MCF 10A (cell line): ENCODE measurements around the gene CAMK2A. TPM values are rescaled to one million over a fixed set of nuclear protein-coding genes. Genes with fewer than 3 reads are reported as not detected.

Experiments
- BruUV-seq: library from RNA; stranded (reverse); fragments of 400-500 nt; replicated peaks from 2 replicates; lab custom pipeline; 2021; lab: Mats Ljungman, UMichigan
- CTCF ChIA-PET: fragments of 300-600 bp; sonication (Branson Sonifier 250); formaldehyde crosslinking; extraction: SDS; loops from one replicate; lab custom pipeline; 2021; ENCODE audit warnings: antibody characterized with exemption, inconsistent platforms; lab: Yijun Ruan, JAX
- POLR2A ChIA-PET: fragments of 300-600, 350-650 bp; sonication (Branson Sonifier 250); formaldehyde crosslinking; extraction: SDS; loops from one replicate; lab custom pipeline; 2020; ENCODE audit warnings: antibody characterized with exemption, inconsistent platforms; lab: Yijun Ruan, JAX
- DNase-seq: peaks from one replicate; pipeline ENCODE4 v3.0.0-alpha.2; 2018; ENCODE audit not compliant: unreplicated experiment
- H3K27ac Mint-ChIP-seq: one replicate; pipeline ENCODE4 v1.8.0; 2022; ENCODE audit warnings: mild to moderate bottlenecking, low read depth, mixed read lengths; ENCODE audit not compliant: unreplicated experiment
- H3K27me3 Mint-ChIP-seq: one replicate; pipeline ENCODE4 v1.8.0; 2022; ENCODE audit warnings: mixed read lengths; ENCODE audit not compliant: insufficient read depth, unreplicated experiment
- H3K36me3 Mint-ChIP-seq: one replicate; pipeline ENCODE4 v1.8.0; 2022; ENCODE audit warnings: mild to moderate bottlenecking, moderate library complexity, mixed read lengths; ENCODE audit not compliant: insufficient read depth, unreplicated experiment
- H3K4me1 Mint-ChIP-seq: one replicate; pipeline ENCODE4 v1.8.0; 2022; ENCODE audit warnings: mixed read lengths; ENCODE audit not compliant: insufficient read depth, unreplicated experiment
- H3K4me3 Mint-ChIP-seq: one replicate; pipeline ENCODE4 v1.8.0; 2022; ENCODE audit warnings: mild to moderate bottlenecking, moderate library complexity, mixed read lengths; ENCODE audit not compliant: unreplicated experiment
- H3K9me3 Mint-ChIP-seq: one replicate; pipeline ENCODE4 v1.8.0; 2022; ENCODE audit warnings: mixed read lengths; ENCODE audit not compliant: unreplicated experiment
- CTCF ChIP-seq: fragments of 200-600 bp; IDR thresholded peaks from one replicate; pipeline ENCODE4 v1.8.0; 2022; ENCODE audit warnings: antibody characterized with exemption, mild to moderate bottlenecking; ENCODE audit not compliant: unreplicated experiment
- intact Hi-C: fragments of 100-400 bp; cut with micrococcal nuclease; formaldehyde crosslinking; loops from 2 replicates; pipeline ENCODE4 v1.14.1; 2022
- total RNA-seq: library from RNA; stranded (reverse); gene quantifications from 2 replicates; pipeline ENCODE4 v1.2.3, GENCODE V29; 2022

Gene CAMK2A
- total RNA-seq, 1 experiment from 2014 or later, result not detected

DNA sequence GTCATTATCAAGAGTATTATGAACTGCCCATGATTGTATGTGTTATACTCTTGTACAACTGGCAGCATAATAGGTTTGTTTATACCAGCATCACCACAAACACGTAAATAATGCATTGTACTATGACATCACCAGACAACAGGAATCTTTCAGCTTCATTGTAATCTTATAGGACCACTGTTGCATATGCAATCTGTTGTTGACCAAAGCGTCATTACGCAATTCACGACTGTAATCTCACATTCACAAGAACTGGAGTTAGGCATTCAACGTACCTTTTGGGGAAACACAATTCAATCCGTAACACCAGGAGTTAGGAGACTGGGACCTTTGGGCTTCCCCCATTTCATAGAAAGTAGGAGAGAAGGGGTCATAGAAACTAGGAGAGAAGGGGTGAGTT lies 33.5 kb upstream of the CAMK2A start:
- no TSS peak for BruUV-seq
- no peak for TF ChIP-seq CTCF
- no peak overlapping the region for H3K4me3 Mint-ChIP-seq
- intact Hi-C loops, result no loop called here
- no peaks in the 10 kb centered on the region for H3K36me3 Mint-ChIP-seq
- no peaks in the 10 kb centered on the region for H3K27me3 Mint-ChIP-seq
- peak overlapping the region; percentile 8 for H3K27ac Mint-ChIP-seq
- ChIA-PET POLR2A (interaction anchor here (1.2 to 1.7 kb wide), 2 partner anchors 23 to 28 kb away, joined by 3 to 6 read pairs; no protein-coding TSS in a partner anchor), CTCF (interaction anchor here (0.6 to 1.4 kb wide), 6 partner anchors 10 to 687 kb away, joined by 3 to 7 read pairs (median 3); no protein-coding TSS in a partner anchor)
- H3K4me1 Mint-ChIP-seq, result peaks cover 36% of the 10 kb centered on the region
- H3K9me3 Mint-ChIP-seq, result no peaks in the 10 kb centered on the region
- no peak for DNase-seq

DNA sequence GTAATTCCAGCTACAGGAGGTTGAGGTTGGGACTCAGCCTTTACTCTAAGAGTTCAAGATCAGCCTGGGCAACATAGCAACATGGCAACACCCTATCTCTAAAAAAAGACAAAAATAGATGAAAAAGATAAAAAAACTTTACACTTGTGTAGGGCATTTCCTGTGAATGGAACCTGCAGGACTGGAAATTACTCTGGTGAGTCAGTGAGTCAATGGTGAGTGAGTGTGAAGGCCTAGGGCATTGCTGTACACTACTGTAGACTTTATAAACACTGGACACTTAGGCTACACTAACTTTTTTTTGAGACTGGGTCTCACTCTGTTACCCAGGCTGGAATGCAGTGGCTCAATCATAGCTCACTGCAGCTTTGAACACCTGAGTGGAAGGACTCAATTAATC lies 32.6 kb upstream of the CAMK2A start:
- H3K36me3 Mint-ChIP-seq, result no peaks in the 10 kb centered on the region
- H3K4me3 Mint-ChIP-seq, result no peak overlapping the region
- H3K4me1 Mint-ChIP-seq, result peaks cover 44% of the 10 kb centered on the region
- ChIA-PET POLR2A (interaction anchor here (1.0 to 1.7 kb wide), 4 partner anchors 21 to 27 kb away, joined by 3 to 6 read pairs (median 3); no protein-coding TSS in a partner anchor), CTCF (interaction anchor here (0.7 to 1.4 kb wide), 5 partner anchors 10 to 686 kb away, joined by 3 to 7 read pairs (median 3); no protein-coding TSS in a partner anchor)
- DNase-seq, result peak; percentile 69
- H3K27me3 Mint-ChIP-seq, result no peaks in the 10 kb centered on the region
- peak overlapping the region; percentile 8 for H3K27ac Mint-ChIP-seq
- intact Hi-C loops, result no loop called here
- no peak for TF ChIP-seq CTCF
- H3K9me3 Mint-ChIP-seq, result no peaks in the 10 kb centered on the region
- no TSS peak for BruUV-seq

DNA sequence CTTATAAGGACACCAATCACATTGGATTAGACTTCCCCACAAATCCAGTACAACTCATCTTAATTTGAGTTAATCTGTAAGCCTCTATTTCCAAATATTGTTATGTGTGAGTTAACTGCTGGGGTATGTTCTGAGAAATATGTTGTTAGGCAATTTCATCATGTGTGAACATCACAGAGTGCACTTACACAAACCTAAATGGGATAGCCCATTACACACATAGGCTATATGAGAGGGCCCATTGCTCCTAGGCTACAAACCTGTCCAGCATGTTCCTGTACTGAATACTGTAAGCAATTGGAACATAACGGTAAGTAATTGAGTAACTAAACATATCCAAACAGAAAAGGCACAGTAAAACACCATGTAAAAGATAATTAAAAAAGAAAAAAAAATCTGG lies 32.2 kb upstream of the CAMK2A start:
- no peak for TF ChIP-seq CTCF
- Mint-ChIP-seq H3K36me3 (no peaks in the 10 kb centered on the region), H3K4me3 (no peak overlapping the region), H3K27me3 (no peaks in the 10 kb centered on the region), H3K27ac (peak overlapping the region; percentile 8), H3K4me1 (peaks cover 48% of the 10 kb centered on the region), H3K9me3 (no peaks in the 10 kb centered on the region)
- no TSS peak for BruUV-seq
- intact Hi-C loops, result no loop called here
- peak; percentile 28 for DNase-seq
- POLR2A ChIA-PET, result interaction anchor here (0.6 to 3.4 kb wide), 6 partner anchors 22 to 69 kb away, joined by 3 to 61 read pairs (median 4); no protein-coding TSS in a partner anchor
- CTCF ChIA-PET, result interaction anchor here (0.7 to 3.4 kb wide), 4 partner anchors 10 to 46 kb away, joined by 3 to 52 read pairs (median 14); no protein-coding TSS in a partner anchor

- no TSS peak for BruUV-seq
- no peaks in the 10 kb centered on the region for H3K36me3 Mint-ChIP-seq
- ChIA-PET POLR2A (interaction anchor here (0.6 to 3.4 kb wide), 13 partner anchors 11 to 321 kb away, joined by 3 to 61 read pairs (median 6); partner anchors contain the start of genes HMGXB3, RPS14 and TIGD6), CTCF (interaction anchor here (1.1 to 3.4 kb wide), 7 partner anchors 14 to 300 kb away, joined by 3 to 52 read pairs (median 5); no protein-coding TSS in a partner anchor)
- H3K27me3 Mint-ChIP-seq, result no peaks in the 10 kb centered on the region
- intact Hi-C loops, result no loop called here
- no peaks in the 10 kb centered on the region for H3K9me3 Mint-ChIP-seq
- no peak overlapping the region for H3K4me3 Mint-ChIP-seq
- peak overlapping the region; percentile 80 for H3K27ac Mint-ChIP-seq
- TF ChIP-seq CTCF, result no peak
- DNase-seq, result no peak
- H3K4me1 Mint-ChIP-seq, result peaks cover 49% of the 10 kb centered on the region
These were observed 31.6 kb upstream of the CAMK2A start for GRCh38 chr5:150321211-150321610.
